HG03457 (cell line): ENCODE measurements around the gene PECR.
"Not testable (repeated sequence)": the region's sequence is repeated elsewhere in the genome, so short reads cannot be mapped to it uniquely, and the experiment has no call there.

Source experiments
- ATAC-seq: cut with Tn5 transposase; IDR thresholded peaks from one replicate; pipeline ENCODE4 v1.9.1; 2021; ENCODE audit warnings: moderate number of reproducible peaks; ENCODE audit not compliant: unreplicated experiment

Gene PECR

DNA sequence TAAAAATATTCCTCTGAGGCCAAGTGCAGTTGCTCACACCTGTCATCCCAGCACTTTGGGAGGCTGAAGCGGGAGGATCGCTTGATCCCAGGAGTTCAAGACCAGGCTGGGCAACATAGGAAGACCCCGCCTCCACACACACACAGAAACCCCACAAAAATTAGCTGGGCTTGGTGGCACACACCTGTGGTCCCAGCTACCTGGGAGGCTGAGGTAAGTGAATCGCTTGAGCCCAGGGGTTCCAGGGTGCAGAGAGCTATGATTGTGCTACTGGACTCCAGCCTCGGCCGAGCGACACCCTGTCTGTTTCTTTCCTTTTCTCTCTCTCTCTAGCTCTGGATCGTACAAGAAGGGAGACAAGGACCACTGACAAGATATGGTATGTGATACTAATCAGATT lies 25.7 kb upstream of the PECR start:
- no peak for ATAC-seq

- ATAC-seq, result no peak
Measured at GRCh38 chr2:216104691-216105090, 23.1 kb upstream of the PECR start.

DNA sequence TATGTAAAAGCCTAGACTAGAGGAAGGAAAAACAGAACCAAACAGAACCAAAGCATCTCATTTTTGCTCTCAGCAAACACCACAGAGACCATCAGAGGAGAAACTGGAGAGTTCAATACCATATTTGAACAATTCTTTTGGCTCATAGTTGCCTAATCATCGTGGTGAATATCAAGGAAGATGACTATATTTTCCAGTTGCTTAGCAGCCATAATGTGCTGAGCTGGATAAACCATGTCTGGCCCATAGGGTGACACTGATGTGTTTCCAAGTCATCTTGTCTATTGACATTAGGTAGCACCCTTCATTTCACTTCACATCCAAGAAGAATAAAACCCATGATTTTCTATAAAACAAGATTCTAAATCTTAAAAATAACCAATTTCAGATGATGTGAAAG lies 21.6 kb upstream of the PECR start:
- ATAC-seq, result no peak

- no peak for ATAC-seq
Measured at GRCh38 chr2:216101109-216101508, 19.5 kb upstream of the PECR start.

- no peak for ATAC-seq
Measured at GRCh38 chr2:216098421-216099334, 17.1 kb upstream of the PECR start.

- no peak for ATAC-seq
Measured at GRCh38 chr2:216094701-216095100, 13.1 kb upstream of the PECR start.

- ATAC-seq, result no peak
Measured at GRCh38 chr2:216092646-216093045, 11.0 kb upstream of the PECR start.

DNA sequence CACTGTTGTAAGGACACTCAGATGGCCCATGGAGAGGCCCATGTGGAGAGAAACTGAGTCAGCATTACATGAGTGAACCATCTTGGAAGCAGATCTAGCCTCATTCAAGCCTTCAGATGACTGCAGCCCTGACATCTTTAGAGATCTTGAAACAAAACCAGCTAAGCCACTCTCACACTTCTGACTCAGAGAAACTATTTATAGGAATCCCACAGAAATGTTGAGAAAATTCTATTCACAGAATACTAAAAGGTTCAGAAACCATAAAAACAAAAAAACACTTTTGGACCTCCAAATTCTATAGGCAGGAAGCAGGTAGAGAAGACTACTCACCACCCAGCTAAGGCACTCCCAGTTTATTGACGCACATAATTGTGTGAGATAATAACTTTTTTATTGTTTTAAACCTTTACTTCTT lies 8.8 kb upstream of the PECR start:
- ATAC-seq, result no peak

GRCh38 chr2:216086207-216086893 lies 4.7 kb upstream of the PECR start:
- no peak for ATAC-seq

GRCh38 chr2:216084547-216084946 lies 2.9 kb upstream of the PECR start:
- ATAC-seq, result no peak

DNA sequence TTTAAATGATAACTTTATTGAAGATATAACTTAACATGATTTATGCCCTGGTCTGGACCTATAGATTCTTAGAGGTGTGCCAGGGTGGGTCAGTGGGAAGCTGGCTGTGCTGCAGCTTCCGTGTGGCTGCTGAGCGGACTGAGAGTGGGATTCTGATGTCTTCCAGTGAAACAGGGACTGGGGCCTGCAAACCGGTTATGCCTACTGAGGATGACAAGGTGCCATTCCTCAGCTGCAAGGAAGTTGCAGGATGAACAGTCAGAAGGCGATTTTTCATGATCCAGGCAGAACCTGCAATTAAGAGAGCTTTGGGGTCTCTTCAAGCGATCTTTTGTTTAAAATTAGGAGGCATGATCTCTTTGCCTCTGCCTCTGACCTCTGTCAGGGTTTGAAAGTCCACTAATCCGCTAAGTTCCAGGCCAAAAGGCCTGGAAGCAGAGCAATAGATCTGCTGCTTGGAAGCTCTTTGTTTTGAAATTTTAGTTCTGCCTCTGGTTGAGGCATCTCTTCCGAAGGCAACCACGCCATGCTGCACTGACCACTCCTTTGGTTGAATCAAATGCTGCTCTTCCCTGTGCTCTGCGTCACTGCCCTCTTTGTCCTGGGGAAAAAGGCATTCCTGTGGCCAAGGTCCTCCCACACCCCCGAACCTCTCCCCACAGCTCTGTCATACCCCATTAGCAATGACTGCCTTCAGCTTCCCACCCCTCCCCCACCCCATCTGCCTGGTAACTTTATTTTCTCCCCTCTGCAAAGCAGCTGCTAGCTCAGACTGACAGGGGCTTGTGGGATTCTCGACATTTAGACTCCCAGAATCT lies 2.1 kb upstream of the PECR start:
- ATAC-seq, result no peak

GRCh38 chr2:216082805-216083204 lies 1.2 kb upstream of the PECR start:
- ATAC-seq, result no peak

DNA sequence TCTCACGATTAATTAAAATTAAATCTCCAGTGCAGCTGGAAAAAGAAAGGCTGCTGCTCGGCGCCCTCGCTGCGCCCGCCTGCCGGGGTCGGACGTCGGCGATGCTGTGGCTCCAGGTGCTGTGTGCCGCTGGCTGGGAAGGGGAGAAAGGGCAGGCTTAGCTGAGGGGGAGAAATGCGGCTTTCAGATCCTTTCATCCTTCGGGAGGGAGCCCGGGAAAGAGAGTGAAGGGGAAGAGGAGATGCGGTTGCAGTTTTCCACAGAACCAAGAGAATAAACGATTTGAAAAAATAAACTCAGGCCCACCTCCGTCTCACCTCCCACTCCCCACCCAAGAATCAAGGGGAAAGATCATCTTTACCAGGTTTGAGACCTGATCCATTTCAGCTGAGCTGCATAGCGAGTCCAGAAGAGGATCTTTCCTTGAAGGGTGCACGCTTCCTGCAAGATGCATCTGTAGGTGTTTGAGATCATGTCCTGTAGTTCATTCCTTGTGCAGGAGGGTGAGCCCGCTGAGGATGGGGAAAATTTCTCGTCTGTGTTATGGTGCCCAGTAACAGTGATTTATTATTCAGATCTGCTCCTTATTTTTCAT lies 605 bp upstream of the PECR start:
- ATAC-seq, result no peak

GRCh38 chr2:216081012-216081411 lies 597 bp downstream of the PECR start:
- ATAC-seq, result no peak

- not testable (repeated sequence) for ATAC-seq
Measured at GRCh38 chr2:216080048-216080447, 1.6 kb downstream of the PECR start.

- no peak for ATAC-seq
Measured at GRCh38 chr2:216078776-216079175, 2.8 kb downstream of the PECR start.

DNA sequence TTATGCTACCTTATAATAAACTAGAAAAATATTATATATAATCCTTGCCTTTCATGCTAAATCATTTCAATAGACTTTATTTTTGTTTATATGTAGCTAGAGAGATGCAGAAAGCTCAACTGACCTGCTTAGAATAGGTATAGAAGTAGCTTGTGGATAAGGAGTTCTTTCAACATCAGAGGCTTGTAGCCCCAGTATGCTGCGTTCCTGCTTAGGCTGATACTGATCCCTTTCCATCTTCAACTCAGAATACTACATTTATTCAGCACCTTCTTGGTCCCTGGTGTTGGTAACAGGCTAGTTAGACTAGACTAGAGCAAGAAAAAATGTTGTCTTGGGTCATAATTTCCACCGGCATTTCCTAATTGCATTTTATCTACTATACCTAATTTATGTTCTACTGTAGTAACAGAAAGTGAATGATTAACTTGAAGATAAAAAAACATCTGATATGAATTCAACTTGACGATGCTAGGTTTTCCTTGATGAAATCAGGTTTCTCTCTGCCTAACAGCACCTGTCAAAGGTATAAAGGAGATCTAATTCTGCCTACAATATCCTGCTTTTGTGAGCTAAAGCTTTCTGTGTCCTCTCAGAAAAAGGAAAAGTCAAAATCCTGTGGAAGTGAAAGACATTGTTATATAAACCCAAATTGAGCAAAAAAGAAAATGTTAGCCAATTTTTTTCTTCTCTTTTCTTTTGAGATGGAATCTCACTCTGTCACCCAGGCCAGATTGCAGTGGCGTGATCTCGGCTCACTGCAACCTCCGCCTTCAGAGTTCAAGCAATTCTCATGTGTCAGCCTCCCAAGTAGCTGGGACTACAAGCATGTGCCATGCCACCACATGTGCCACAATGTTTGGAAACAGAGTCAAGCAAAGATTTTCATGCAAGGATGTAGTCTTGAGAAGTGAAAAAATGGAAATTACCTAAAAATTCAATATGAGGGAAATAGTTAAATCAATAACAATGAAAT lies 5.8 kb downstream of the PECR start:
- no peak for ATAC-seq

DNA sequence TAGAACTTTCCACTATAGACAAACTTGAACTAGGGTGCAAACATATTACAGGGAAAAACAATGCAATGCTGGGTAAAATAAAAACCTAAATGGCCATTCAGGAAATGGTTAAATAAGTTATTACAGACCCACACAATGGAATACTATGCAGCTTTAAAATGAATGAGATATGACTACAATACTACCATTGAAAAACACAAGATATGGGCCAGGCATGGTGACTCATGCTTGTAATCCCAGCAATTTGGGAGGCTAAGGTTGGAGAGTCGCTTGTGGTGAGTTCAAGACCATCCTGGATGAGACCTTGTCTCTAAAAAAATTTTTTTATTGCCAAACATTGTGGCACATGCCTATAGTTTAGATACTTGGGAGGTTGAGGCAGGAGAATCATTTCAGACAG lies 6.8 kb downstream of the PECR start:
- ATAC-seq, result no peak

DNA sequence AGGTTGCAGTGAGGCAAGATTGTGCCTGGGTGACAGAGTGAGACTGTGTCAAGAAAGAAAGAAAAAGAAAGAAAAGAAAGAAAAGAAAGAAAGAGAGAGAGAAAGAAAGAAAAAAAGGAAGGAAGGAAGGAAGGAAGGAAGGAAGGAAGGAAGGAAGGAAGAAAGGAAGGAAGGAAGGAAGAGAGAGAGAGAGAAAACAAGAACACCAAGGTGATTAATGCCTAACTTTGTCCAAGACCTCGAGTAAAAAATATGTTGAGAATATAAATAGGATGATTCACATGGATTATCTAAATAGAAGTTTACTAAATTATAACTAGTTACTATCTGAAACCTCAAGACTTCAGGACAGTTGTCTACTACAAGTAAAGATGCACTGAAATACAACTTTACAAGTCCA lies 7.2 kb downstream of the PECR start:
- ATAC-seq, result no peak

- no peak for ATAC-seq
Measured at GRCh38 chr2:216073773-216074172, 7.8 kb downstream of the PECR start.
